ENCODE results near the gene RECQL5. TPM values are rescaled to one million over a fixed set of nuclear protein-coding genes. Genes with fewer than 3 reads are reported as not detected.

Gene RECQL5
- polyA plus RNA-seq, 1 donor (not counting 4 experiments of a cell fraction or from before 2014, with no cell fraction given) = 11.9 TPM

- Histone ChIP-seq H2AFZ (ENCODE audit: control insufficient read depth, low read length) (no peak overlapping the region), H3K9me3 (ENCODE audit: control insufficient read depth, low read depth, low read length) (no peaks in the 10 kb centered on the region), H3K9me1 (ENCODE audit: control insufficient read depth, extremely low read depth, insufficient read depth, low read length) (peaks cover 2% of the 10 kb centered on the region), H3K36me3 (ENCODE audit: control insufficient read depth in 2 of 2, extremely low read depth in 1 of 2, insufficient read depth in 2 of 2, low read length in 2 of 2) (peaks cover 0 to 17% of the 10 kb centered on the region in 2 experiments), H3K9ac (ENCODE audit: control insufficient read depth, extremely low read depth, insufficient read depth, low read length) (no peak overlapping the region), H3K79me2 (ENCODE audit: control insufficient read depth, insufficient read depth, low read length) (no peaks in the 10 kb centered on the region), H3K4me1 (ENCODE audit: control insufficient read depth, extremely low read depth, insufficient read depth, low read length) (peaks cover 46% of the 10 kb centered on the region), H3K4me3 (ENCODE audit: control insufficient read depth in 2 of 3, extremely low read depth in 1 of 3, insufficient read depth in 2 of 3, low read depth in 1 of 3, low read length in 3 of 3) (no peak overlapping the region), H3K27me3 (ENCODE audit: control insufficient read depth, extremely low read depth, insufficient read depth, low read length) (no peaks in the 10 kb centered on the region), H3K27ac (ENCODE audit: control insufficient read depth, insufficient read depth, low read length) (no peak overlapping the region), H4K20me1 (ENCODE audit: control insufficient read depth, extremely low read depth, insufficient read depth, low read length) (no peaks in the 10 kb centered on the region), H3K4me2 (ENCODE audit: control insufficient read depth, extremely low read depth, insufficient read depth, low read depth, low read length) (no peak overlapping the region)
- DNase-seq (ENCODE audit: low read depth, low spot score) (no peak), FAIRE-seq (no peak)
- dilution Hi-C loops (cut with MboI; ENCODE audit: extremely low pct_ligation_motif_present, low sequenced_read_pairs) = no loop called here
- TF ChIP-seq EZH2 (IDR thresholded peaks at IDR 0.05; ENCODE audit: low read length) = no peak
- no peak for TF ChIP-seq CTCF (optimal IDR thresholded peaks at IDR 0.05 in 1 of 3, IDR thresholded peaks at IDR 0.05 in 1 of 3, conservative IDR thresholded peaks at IDR 0.05 in 1 of 3; ENCODE audit: extremely low read depth in 1 of 3, insufficient read depth in 2 of 3, low read length in 3 of 3)
Observed at GRCh38 chr17:75641343-75641742, 25.6 kb downstream of the RECQL5 start.

- Histone ChIP-seq H3K36me3 (ENCODE audit: control insufficient read depth in 2 of 2, extremely low read depth in 1 of 2, insufficient read depth in 2 of 2, low read length in 2 of 2) (peaks cover 0 to 18% of the 10 kb centered on the region in 2 experiments), H3K9me1 (ENCODE audit: control insufficient read depth, extremely low read depth, insufficient read depth, low read length) (no peaks in the 10 kb centered on the region), H3K27me3 (ENCODE audit: control insufficient read depth, extremely low read depth, insufficient read depth, low read length) (no peaks in the 10 kb centered on the region), H3K4me3 (ENCODE audit: control insufficient read depth in 2 of 3, extremely low read depth in 1 of 3, insufficient read depth in 2 of 3, low read depth in 1 of 3, low read length in 3 of 3) (no peak overlapping the region), H3K4me1 (ENCODE audit: control insufficient read depth, extremely low read depth, insufficient read depth, low read length) (peaks cover 39% of the 10 kb centered on the region), H4K20me1 (ENCODE audit: control insufficient read depth, extremely low read depth, insufficient read depth, low read length) (no peaks in the 10 kb centered on the region), H3K4me2 (ENCODE audit: control insufficient read depth, extremely low read depth, insufficient read depth, low read depth, low read length) (no peak overlapping the region), H3K79me2 (ENCODE audit: control insufficient read depth, insufficient read depth, low read length) (no peaks in the 10 kb centered on the region), H2AFZ (ENCODE audit: control insufficient read depth, low read length) (no peak overlapping the region), H3K9me3 (ENCODE audit: control insufficient read depth, low read depth, low read length) (no peaks in the 10 kb centered on the region), H3K9ac (ENCODE audit: control insufficient read depth, extremely low read depth, insufficient read depth, low read length) (no peak overlapping the region), H3K27ac (ENCODE audit: control insufficient read depth, insufficient read depth, low read length) (no peak overlapping the region)
- no peak for TF ChIP-seq CTCF (optimal IDR thresholded peaks at IDR 0.05 in 1 of 3, IDR thresholded peaks at IDR 0.05 in 1 of 3, conservative IDR thresholded peaks at IDR 0.05 in 1 of 3; ENCODE audit: extremely low read depth in 1 of 3, insufficient read depth in 2 of 3, low read length in 3 of 3)
- TF ChIP-seq EZH2 (IDR thresholded peaks at IDR 0.05; ENCODE audit: low read length) = no peak
- no peak for DNase-seq (ENCODE audit: low read depth, low spot score)
- no peak for FAIRE-seq
- dilution Hi-C loops (cut with MboI; ENCODE audit: extremely low pct_ligation_motif_present, low sequenced_read_pairs) = no loop called here
Observed at GRCh38 chr17:75640556-75641119, 26.3 kb downstream of the RECQL5 start.
